Muscle of back (tissue), 11 donors: Measurements from ENCODE around the gene ANKDD1B. TPM values are rescaled to one million over a fixed set of nuclear protein-coding genes. Genes with fewer than 3 reads are reported as not detected.
A peak's percentile ranks its signal among the peaks of the same experiment; 100 is the strongest.
"Not testable (repeated sequence)": the region's sequence is repeated elsewhere in the genome, so short reads cannot be mapped to it uniquely, and the experiment has no call there.

Experiments used
- DNase-seq, 3 donors: peaks; one replicate each; pipeline versions ENCODE4 v3.0.0 to v3.0.0-alpha.2; 2013
- polyA plus RNA-seq, 10 donors: library from polyadenylated mRNA; unstranded; fragments of 120-200 nt; gene quantifications; one replicate each; pipeline ENCODE4 v1.2.1, GENCODE V29; 2013; ENCODE audit not compliant: insufficient read length in 10 of 10

The ANKDD1B gene
- polyA plus RNA-seq, 10 donors: 0.43 to 1.8 (median 1.0) TPM

DNA sequence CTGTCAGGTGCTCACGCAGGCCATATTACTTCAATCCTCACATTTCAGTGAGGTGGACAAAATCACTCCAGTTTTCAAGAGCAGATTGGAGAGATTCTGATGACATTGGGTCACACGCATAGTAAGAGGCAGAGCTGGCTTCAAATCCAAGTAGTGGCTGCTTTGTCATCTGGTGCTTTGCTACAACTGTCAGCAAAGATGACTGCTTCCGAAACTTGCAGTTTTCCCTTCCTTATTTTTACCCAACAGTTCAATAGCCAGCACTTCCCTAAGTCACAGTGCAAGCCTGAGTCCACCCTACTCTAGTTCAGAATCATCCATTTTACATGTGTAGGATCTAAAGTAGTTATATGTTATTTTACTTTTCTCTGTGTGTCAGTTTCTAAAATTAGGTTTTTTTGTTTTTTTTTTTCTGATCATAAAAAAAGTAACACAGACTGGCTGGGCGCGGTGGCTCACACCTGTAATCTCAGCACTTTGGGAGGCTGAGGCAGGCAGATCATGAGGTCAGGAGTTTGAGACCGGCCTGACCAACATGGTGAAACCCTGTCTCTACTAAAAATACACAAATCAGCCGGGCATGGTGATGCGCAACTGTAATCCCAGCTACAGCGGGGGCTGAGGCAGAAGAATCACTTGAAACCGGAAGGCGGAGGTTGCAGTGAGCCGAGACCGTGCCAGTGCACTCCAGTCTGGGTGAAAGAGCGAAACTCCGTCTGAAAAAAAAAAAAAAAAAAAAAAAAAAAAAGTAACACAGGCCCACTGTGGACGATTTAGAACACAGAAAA is 49.6 kb downstream of the ANKDD1B start:
- no peak for DNase-seq

DNA sequence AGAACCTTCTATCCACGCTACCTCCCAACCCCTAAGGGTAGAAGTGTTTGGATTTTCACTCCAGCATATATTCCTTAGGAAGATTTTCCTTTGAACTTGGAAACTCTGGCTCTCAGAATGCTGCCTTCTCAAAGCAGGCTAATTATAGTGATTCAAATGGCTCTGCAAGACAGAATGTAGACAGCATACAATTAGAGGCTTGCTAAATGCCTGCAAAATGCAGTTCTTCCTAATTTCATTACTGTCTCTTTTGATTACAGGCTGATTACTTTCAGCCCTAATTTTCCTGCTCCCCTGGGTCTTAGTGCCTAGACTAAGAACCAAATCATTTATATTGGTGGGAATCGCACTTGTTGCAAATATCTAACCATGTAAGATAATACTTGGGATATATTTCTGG is 50.8 kb downstream of the ANKDD1B start:
- no peak for DNase-seq

DNA sequence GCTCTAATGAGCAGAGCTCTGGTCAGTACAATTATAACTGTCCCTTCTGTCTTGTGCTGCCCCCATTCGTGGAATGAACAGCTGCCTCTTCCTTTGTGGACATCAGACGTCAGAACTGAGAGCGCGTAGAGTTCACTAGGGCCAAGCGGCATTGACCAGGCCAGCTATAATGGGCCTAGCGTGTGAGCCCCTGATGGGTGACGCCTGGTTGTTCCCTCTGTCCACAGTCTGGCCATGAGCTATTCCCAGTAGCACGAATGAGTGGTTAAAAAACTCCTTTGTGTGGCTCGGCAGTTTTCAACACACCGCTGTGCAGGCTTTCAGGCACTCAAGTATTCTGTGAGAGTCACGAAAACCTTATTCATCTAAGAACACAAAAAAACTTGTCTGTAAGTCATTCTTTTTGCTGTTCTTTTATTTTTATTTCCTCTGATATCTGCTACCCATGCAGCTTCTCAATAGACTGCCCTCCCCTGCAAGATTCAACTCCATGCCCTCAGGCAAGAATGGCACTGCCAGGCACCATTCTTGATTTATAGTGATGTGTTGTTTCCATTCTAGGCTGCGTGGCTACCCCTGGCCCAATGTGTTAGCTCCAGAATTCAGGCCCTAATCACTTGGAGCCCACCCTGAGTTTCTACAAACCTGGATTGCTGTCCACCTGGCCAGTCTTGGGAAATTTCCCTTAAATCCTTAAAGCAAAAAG is 52.5 kb downstream of the ANKDD1B start:
- no peak for DNase-seq

DNA sequence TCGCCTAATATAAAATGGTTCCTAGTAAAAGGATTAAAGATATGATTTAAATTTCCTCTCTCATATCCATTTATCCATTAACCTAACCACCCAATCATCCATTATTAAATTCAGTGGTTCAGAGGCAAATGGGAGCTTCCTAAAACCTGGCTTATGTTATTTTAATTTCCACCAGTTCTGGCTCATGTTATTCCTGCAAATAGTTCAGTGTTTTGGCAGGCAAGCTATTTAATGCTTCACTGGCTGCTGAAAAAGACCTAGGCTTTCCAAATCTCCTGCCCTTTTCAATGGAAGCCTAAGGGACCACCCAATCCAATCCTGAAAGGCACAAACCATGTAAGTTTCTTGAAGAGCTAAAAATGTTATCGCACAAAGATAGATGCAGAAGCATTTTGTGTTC is 53.7 kb downstream of the ANKDD1B start:
- DNase-seq: no peak

DNA sequence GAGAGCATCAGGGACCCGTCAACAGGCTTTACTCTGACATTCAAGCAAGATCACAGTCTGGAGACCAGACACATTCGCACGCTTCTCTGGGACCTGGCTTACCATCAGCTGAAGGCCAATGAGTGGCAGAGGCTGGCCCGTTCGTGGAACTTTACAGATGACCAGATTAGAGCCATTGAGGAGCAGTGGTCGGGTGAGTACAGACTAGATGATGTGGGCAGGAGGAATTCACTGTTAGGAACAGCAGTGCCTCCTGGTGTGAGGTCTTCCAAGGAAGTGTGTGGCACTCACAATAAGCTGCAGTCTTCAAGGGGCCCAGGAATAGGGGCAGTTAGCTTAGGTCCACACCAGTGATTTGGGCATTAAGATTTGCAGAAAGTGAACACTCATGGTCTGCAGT is 55.5 kb downstream of the ANKDD1B start:
- no peak for DNase-seq

DNA sequence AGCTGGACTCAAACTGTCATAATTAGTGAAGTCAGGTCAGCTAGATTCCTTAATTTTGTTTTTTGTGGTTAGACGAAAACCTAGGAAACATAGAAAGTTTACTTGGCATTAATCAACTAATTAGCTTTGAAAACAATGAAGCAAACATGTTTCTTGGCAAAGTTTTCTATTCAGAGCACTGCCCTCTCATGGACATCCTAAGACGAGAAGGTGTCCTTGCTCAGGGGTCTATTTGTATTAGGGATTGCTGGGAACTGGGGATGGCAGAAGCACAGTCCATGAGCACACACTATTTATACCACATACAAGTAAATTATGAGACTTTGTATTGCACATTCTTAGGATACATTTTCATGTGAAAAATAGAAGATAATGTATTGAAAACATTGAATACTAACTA is 56.3 kb downstream of the ANKDD1B start:
- no peak for DNase-seq

DNA sequence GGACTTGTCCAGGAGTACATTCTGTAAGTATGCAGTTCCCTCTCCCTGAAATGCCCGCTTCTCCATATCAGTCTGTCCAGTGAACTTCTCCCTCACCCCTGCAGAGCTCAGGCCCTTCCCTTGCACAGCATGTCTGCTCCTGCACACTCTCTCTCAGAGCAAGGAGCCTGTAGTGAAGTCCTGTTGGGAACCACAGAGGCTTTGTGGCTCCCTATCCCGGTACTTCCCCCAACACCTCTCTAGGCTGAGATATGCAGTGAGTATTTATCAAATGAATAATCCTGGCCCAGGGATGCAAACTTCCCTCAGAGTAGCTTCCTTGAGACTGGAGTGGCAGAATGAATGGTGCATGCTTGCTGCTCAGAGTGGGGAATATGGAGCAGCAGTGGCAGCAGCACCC is 57.2 kb downstream of the ANKDD1B start:
- DNase-seq: peak in 1 of 3 donors; percentile 12

DNA sequence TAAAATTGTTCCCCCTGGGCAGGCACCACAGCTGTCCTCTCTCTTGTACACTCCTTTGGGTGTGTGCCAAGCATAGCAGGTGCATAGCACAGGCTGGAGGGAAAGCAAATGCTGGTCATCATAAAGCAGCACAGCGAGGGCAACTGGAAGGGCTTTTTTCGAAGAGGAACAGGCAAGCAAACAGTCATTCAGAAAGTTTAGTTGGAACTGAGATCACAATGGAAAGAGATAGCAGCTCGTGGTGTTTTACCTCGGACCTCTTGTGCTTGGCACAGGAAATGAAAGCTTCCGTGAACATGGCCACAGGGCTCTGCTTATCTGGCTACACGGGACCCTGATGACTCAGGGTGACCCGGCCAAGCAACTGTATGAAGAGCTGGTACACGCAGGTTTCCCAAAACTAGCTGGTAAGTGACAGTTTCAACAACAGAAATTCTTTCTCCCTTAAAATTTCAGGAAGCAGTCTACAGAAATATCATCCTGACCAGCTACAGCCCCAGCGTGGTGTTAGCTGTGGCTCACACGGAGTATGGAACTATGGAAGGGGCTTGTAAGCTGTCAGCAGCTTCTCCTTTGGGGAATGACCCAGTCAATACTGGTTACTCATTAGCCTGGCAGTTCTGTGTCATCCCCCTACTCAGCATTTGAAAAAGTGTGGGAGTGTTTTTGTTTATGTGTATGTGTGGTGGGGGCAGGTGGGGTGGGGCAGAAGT is 57.9 kb downstream of the ANKDD1B start:
- peak; percentile 44 to 62 (median 60) for DNase-seq

DNA sequence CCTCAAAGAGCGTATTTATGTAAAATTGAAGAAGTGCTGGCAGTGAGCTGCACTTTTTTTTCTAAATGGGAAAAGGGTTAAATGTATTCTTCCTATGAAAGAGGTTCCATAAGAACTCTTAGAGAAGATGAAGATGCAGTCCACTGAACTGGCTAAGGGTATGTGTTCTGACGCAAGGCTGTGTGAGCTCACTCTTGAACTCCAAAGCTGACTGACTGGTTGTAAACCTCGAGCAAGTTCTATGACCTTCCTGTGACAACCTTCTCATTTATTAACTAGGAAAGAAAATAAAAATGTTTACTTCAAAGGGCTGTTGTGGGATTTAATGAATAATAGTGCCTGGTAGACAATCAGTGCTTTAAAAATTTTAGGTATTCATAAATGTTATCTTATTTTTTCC is 59.3 kb downstream of the ANKDD1B start:
- no peak for DNase-seq

DNA sequence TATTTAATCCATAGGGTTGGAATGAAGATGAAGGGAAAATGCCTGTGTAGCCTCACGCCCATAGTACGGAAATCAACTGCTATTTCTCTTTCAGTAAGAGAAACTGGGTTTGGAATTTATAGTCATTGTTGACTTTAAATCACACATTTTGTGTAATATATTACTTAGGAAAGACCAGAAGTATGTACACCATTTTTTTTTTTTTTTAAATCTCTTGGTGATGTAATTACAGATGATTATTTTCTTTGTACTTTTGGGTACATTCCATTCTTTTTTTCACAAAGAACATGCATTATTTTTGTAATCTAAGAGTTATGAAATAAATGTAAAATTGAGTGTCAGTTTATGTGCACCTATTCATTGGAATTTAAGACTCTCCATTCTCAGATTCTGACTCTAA is 60.3 kb downstream of the ANKDD1B start:
- no peak for DNase-seq

DNA sequence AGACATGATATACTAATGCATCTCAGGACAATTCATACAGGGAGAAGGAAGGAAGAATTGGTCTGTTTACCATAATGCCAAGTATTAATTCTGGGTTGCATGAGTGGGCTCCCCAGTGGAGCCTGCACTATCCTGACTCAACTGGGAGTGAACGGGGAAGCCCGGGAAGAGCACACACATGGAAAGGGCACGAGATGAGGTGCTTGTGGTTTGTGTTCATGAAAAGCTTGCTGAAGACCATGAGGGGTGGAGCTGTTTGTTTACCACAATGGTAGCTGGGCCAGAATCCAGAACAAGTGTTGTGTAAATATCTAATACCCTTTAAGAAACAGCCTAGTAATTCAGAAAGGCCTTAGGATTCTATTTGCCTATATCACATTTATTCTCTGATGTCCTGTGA is 61.4 kb downstream of the ANKDD1B start:
- DNase-seq: no peak

DNA sequence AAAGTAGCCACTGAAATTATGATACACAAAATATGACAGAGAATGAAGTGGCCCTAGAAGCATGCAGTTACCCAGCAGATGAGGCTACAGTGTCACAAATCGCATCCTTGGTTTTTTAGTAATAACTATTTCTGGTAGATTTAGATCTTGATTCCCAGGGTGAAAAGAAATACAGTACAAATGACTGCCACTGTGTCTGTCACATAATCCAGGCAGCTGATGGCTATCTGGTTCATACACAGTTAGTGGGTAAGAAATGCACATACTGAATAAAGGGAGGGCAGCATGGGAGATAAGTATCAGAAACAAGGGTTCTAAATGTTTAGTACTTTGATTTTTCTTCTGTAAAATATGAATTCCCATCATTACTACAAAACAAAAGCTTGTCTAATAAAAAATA is 64.5 kb downstream of the ANKDD1B start:
- DNase-seq: no peak

DNA sequence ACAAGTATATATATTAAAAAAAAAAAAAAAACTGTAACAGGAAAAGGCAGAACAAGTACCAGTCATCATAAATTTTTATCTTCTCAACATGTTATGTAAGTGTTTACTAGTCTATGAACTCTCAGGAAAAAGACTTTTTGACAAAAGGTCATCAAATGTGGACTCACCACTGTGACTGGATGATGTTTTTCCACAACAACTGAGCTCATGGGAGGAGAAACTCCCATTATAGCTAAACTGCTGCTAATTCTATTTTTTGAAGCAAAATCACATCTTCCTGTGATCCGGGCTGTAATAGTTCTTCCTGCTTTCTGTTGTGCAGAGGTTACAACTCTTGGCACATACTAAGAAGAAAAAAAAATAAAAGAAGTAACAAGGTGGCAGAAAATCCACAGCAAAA is 66.4 kb downstream of the ANKDD1B start:
- no peak for DNase-seq

DNA sequence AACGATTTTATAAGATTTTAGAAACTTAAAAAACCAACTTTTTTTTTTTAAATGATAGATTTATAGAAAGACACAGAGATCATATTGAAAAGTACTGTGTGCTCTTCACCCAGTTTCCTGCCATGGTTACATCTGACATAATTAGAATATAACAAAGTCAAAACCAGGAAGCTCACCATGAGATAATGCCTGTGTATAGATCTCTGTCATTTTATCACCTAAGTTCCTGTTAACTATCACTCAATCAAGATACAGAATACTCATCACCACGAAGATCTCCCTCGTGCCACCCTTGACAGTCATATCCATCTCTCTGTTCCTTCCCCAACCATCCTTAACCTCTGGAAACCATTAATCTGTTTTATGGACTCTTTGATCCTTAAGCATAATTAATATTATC is 66.9 kb downstream of the ANKDD1B start:
- DNase-seq: no peak

DNA sequence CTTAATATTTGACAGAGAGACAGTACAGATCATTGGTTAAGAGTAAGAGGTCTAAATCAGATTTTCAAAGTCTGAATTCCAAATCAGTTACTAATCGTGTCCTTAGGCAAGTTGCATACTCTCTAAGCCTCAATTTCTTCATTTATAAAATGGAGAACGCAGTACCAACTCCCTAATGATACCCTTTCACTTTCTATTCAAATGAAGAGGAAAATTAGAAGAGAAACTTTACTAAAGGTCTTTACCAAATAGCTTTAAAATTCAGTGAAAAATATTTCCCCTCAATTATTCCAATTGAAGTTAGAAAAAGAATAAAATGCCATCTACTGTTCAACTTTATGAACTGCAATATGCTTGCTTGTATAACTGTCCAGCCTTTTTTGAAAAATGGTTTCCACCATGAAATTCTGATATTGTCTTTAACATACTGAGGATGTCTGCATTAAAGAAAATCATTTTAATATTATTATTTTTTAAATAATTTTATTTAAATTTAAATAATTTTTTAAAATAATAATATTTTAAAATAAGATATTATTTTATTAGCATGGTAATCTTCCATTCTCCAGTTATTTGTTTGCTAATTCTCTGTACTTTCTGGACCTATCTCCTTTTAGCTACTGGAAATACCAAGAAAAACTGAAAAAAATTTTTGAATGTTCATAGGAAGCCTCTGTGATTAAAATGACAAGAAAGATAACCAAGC is 70.0 kb downstream of the ANKDD1B start:
- peak; percentile 43 to 68 (median 47) for DNase-seq

DNA sequence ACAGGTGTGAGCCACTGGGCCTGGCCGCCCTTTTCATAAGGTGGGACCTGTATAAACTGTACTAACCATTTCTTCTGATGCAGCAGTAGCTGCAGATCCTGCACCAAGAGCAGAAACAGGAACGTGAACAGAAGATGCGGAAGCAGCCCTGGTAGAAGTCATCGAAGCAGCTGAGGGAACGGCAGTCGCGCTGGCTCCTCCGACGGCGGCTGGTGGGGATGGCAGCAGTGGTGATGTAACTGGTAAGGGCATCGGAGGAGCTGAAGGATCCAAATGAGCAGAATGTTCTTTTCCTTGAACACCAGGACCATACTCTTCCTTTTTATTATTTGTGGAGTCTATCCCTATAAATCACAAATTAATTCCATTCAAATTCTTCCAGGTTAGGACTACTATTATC is 73.9 kb downstream of the ANKDD1B start:
- DNase-seq: no peak

DNA sequence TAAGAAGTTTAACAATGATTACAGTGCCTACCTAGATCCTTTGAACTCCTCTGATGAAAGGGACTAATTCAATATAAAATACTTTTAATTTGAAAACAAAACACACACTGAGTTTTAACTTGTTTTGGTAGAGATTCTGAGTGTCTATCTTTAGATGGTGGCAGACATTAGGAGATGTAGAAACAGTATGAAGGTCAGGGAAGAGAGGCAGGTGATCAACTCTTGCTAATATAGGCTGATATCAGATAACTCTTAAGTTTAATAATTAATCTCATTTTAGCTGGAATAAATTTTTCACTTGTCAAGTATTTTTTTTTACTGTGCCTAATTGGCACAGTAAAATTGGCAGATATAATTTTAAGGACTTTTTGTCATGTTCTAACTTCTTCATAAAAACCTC is 75.2 kb downstream of the ANKDD1B start:
- no peak for DNase-seq

DNA sequence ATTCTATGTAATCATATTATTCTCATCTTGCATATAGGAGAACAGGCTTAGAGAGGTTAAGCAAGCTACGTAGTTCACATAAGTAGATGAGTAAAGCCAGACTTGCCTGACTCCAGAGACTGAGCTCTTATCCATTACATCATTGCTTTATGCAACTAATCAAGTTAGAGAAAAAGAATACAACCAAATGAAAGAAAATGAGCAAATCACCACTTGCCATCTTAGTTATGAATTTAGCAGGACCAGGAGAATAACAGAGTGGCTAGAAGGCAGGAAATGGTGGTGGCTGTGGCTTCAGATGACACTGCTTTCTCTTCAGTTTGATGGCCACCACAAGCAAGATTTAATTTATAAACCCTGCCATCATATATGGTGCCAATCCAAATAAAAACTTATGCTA is 79.4 kb downstream of the ANKDD1B start:
- DNase-seq: no peak

DNA sequence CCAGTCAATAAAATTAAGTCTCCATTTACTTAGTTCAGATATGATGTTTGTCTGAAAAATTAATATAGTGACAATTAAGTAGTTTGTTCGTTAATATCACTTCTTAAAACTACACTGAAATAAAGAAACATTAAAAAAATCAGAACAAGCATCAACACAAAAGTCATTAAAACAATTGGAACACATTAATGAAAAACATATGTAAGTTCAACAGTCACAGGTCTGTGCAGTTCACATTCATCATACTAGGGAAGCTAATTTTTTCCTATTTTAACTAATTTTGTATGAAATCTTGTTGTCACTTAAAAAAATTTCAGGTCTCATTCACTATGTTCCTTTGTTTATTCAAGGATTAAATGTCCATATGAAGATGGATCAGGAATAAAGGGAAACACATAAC is 83.5 kb downstream of the ANKDD1B start:
- DNase-seq: no peak

DNA sequence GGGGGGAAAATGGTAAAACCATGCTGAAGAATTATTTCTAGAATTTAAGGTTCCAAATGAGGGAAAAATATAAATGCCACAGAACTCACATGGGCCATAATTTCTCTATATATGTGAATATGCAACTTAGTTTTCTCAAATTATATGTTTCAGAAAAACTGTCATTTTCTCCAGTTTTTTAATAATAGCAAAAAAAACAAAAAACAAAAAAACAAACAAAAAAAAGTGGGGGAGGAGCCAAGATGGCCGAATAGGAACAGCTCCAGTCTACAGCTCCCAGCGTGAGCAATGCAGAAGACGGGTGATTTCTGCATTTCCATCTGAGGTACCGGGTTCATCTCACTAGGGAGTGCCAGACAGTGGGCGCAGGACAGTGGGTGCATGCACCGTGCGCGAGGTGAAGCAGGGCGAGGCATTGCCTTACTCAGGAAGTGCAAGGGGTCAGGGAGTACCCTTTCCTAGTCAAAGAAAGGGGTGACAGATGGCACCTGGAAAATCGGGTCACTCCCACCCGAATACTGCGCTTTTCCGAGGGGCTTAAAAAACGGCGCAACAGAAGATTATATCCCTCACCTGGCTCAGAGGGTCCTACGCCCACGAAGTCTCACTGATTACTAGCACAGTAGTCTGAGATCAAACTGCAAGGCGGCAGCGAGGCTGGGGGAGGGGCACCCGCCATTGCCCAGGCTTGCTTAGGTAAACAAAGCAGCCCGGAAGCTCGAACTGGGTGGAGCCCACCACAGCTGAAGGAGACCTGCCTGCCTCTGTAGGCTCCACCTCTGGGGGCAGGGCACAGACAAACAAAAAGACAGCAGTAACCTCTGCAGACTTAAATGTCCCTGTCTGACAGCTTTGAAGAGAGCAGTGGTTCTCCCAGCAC is 84.5 kb downstream of the ANKDD1B start:
- DNase-seq: not testable (repeated sequence)

DNA sequence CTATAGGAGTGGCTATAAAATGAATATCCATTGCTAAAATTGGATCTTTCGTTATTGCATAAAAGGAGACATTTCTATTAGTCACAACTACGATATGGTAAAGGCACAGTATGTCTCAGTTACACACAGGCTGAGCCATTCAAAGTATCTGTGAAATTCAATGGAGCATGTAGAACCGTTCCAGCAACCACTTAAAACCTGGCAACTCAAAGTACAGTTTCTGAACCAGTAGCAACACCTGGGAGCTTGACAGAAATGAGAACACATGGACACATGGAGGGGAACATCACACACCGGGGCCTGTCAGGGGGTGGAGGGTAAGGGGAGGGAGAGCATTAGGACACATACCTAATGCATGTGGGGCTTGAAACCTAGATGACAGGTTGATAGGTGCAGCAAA is 90.6 kb downstream of the ANKDD1B start:
- DNase-seq: no peak
